Fibroblast of peridontal ligament (primary cell): ENCODE results near the gene EML3.
"Not testable (repeated sequence)": the region's sequence is repeated elsewhere in the genome, so short reads cannot be mapped to it uniquely, and the experiment has no call there.

ENCODE experiments used
- DNase-seq: peaks from one replicate; pipeline ENCODE4 v3.0.0-alpha.2; 2010; ENCODE audit errors: extremely low read depth

Gene EML3

GRCh38 chr11:62573006-62573591 is 39.5 kb downstream of the EML3 start:
- DNase-seq = peak; percentile 22

DNA sequence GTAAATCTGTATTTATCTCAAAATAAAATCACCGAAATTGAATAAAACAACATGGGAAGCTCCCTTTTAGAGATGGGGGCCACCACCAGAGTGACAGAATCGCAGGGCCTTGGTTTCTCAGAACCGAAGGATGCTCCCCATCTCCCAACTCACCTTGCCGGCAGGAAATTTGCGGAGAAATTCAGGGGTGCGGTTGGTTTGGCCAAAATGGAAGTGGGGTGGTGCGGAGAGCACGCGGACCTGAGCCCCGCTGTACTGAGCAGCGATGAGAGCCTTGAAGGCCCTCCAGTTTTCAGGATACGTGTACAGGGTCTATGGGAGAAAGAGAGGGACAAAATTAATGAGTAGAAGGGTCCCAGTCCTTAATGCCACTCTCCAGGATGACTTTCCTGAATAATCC is 40.1 kb downstream of the EML3 start:
- no peak for DNase-seq

GRCh38 chr11:62571493-62571892 is 41.1 kb downstream of the EML3 start:
- not testable (repeated sequence) for DNase-seq

- DNase-seq = not testable (repeated sequence)
Measured at GRCh38 chr11:62570903-62571302, 41.7 kb downstream of the EML3 start.

DNA sequence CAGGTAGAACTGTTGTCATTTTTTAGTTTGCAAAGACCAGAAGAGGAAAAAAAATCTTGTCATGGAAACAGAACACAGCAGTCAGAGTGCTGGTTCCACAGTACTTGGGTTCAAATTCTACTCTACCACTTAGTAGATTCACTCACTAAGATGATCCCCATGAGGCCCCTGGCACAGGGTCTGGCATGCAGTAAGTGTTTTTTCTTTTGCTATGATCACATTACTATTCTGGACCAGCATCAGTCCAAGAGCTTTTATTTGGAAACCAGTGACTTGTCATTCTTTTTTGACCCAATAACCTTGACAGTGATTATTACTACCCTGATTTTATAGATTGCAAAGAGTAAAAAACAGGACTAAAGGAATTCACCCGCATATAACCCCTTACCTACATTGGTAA is 43.0 kb downstream of the EML3 start:
- DNase-seq = no peak

GRCh38 chr11:62567018-62567633 is 45.4 kb downstream of the EML3 start:
- DNase-seq = no peak

DNA sequence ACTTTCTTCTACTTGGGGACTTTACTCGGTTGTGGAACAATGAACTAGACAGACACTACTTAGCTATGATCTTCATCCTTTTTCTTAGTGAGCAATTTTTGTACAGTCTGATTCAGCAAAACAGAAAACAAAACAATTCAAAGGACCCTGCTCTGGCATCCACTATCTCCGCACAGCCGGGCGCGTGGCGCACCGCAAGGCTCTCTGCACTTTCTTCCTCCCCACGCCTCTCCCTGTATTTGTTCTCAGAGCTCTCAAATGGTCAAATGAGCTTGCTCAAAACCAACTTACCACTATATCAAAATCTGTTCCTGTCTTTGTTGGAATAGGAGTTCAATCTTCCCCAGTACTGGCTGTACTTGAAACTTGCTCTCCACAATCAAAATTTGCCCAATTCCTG is 46.3 kb downstream of the EML3 start:
- no peak for DNase-seq

DNA sequence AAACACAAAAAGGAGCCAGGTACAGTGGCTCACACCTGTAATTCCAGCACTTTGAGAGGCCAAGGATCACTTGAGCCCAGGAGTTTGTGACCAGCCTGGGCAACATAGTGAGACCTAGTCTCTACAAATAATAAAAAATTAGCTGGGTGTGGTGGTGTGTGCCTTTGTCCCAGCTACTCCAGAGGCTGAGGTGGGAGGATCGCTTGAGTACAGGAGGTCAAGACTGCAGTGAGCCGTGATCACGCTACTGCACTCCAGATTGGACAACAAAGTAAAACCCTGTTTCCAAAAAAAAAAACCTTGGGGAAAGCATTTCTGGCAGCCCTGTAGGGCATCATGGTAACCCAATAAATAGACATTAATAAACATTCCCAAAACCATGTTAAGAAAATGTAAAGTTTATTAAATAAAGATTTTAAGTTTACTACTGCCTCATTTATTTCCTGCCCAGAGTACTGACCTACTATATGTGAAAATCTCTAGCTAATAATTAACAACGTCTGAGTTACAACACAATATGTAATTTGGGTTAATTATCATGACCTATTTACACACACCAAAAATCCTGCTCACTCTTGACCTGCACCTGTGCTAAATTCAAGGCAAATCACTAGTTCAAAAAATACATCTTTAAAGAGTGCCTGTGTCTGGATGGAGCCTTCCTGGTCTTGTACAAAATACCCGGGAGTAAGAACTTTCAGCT is 47.3 kb downstream of the EML3 start:
- DNase-seq = no peak

DNA sequence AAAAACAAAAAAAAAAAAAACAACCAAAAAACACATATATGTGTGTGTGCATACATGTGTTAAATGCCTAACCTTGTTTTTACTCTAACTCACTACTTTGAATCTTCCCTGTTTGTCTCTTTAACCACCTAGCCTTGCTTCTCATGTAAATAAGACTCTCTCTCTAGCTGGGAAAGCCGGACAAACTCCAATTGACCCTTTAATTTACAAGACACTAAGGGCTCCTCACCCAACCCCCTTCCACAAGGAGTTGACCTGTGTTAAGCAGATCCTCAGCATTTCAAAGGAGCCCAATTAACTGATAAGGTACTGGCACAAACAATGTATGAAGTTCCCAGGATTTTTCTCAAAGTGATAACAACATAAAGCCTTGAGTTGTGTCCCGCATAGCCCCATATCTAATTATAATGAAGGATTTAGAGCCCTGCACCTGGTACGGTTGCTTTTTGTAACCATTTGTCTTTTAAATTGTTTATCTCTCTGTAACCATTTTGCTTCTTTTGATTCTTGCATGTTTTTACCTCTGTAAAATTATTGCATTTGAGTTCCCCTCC is 50.8 kb downstream of the EML3 start:
- DNase-seq = not testable (repeated sequence)

GRCh38 chr11:62560566-62561103 is 51.9 kb downstream of the EML3 start:
- DNase-seq = peak; percentile 98

DNA sequence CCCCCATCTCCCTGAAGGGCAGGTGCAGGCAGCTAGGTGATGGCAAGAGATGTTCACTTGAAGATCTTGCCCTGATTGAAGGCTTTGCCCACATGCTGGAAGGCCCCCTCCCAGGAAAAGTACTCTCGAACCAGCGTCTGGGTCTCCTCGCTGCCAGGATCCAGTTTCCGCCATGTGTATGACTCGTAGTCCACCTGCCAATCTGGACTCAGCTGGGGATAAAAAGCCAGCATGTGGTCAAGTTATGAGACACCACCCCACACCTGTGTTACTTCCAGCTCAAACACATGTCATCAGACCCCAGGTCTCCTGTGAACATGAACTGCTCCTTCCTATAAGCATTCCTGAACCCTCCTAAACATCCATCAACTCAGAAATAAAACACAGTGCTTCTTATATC is 52.9 kb downstream of the EML3 start:
- DNase-seq = not testable (repeated sequence)

DNA sequence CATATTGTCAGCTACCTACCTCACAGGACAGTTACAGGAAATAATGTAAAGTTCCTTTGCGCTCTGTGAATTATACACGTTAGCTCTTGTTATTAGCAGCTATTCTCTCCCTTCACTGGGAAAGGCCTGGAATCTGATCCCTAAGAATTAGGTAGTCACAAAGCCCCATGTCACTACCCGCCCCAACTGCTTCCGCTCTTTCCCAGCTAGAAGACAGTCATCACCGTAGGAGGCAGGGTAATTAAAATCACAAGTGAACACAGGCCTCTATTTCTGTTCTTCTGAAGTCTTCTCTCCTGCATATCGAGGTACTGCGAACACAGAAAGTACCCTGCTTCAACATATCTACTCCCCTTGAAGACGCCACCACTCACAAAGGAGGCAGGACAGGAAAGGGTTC is 53.4 kb downstream of the EML3 start:
- no peak for DNase-seq

- no peak for DNase-seq
Measured at GRCh38 chr11:62558669-62559068, 53.9 kb downstream of the EML3 start.

DNA sequence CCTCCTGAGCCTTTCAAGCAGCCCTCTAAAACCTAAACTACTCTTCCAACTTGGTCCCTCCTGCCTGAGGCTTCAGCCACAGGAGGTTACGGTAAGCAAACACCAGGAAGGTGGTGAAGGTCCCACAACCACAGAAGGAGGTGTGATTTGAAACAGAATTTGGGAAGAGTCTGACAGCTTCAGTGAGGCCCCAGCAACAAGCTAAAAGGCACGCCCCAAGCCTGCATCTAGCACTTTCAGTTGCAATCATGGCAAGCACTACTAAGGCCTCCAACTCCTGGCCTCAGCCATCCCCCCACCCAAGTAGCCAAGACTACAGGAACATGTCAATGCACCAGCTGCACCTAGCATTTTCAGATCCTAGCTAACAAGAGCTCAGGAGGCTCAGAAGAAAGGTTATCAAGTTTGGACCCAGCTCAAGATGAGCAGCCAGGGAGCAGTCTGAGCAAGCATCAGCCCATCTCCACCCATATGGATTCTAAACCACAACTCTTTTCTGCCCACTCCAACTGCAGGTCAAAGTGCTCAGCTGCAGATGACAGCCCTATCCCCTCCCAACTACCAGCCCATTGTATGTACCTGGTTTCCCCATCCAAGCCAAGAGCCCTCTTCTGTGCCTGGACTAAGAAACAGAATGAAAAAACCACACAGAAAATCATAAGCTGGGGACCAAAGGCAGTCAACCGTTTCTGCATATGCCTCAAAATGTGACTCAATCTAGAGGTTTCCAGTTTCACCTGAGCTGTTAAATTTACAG is 55.5 kb downstream of the EML3 start:
- DNase-seq = no peak

DNA sequence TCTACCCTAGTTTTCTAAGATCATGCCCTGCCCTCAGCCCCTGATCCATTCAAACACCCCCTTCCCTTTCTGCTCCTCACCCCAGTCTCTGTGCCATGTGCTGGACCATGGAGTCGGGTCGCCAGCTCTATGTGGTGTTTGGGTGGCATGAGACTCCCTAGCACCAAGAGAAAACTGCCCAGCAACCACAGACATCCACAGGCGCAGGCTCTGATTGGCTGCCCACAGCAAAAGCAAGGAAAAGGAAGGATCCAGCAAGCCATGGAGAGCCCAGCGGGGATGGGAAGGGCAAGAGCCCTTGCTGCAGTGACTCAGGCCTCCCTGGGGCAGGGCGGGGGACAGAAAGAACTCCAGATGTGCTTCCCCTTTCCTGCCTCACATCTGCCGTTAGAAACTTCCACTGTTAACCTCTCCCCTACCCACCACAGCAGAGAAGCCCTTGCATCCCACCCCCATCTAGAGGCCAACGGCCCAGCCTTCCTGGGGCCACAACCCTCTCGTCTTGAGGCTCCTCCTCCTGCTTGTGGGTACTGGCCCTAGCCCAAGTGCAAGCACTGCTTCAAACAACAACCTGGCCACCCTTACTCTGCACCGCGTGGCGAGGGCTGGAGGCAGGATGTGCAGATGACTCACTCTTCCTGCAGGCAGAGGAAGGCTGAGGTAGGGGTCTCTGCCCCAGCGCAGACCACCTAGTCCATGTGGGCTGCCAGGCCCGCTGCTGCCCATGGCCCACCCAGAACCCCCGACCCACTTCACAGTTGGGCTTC is 56.3 kb downstream of the EML3 start:
- peak; percentile 96 for DNase-seq

- peak; percentile 41 for DNase-seq
Measured at GRCh38 chr11:62555464-62556107, 57.0 kb downstream of the EML3 start.

- no peak for DNase-seq
Measured at GRCh38 chr11:62554387-62555167, 58.0 kb downstream of the EML3 start.

- no peak for DNase-seq
Measured at GRCh38 chr11:62553839-62554361, 58.7 kb downstream of the EML3 start.

DNA sequence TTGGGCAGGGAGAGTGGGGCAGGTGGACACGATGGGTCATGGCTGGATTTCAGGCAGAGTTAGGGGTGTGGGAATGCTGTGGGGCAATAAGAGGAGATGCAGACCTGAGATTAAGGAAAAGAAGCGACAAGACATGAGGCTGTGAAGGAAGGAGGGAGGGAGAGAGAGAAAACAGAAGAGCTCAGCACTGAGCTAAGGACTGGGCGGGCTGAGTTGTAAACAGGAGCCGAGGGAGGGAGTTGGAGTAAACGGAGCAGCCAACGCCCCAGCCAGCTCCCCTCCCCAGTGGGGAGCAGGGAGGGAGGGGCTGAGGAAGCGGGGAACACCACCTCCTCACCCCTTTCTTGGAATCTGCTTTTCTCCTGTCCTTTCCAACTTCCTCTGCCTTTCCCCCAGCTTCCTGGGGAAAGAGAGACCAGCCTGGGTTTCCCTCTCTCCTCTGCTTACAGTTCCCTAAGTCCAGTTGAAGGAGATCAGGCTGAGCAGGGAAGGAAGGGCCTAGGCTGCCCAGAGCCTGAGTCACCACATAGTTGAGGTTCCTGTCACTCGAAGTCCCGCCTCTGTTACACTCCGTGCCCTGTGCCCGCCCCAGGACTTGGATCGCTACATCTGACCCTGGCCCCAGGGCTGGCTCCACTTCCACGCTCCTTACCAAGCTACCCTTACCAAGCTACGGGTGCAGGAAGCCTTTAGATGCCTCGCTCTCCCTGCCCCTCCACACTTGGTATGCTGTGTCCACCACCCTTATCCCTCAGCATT is 59.3 kb downstream of the EML3 start:
- DNase-seq = peak; percentile 95
